ENCODE measurements around the gene PTPN3. TPM values are rescaled to one million over a fixed set of nuclear protein-coding genes. Genes with fewer than 3 reads are reported as not detected.

PTPN3 gene
- polyA plus RNA-seq, 1 of the 3 experiments (the other 2 are of a cell fraction): 7.5 TPM

GRCh38 chr9:109477258-109478050, 20.7 kb downstream of the PTPN3 start:
- H3K4me2 ChIP-seq: no peak overlapping the region
- peaks cover 5% of the 10 kb centered on the region for H3F3A ChIP-seq (replicated peaks; ENCODE audit: insufficient read depth)

DNA sequence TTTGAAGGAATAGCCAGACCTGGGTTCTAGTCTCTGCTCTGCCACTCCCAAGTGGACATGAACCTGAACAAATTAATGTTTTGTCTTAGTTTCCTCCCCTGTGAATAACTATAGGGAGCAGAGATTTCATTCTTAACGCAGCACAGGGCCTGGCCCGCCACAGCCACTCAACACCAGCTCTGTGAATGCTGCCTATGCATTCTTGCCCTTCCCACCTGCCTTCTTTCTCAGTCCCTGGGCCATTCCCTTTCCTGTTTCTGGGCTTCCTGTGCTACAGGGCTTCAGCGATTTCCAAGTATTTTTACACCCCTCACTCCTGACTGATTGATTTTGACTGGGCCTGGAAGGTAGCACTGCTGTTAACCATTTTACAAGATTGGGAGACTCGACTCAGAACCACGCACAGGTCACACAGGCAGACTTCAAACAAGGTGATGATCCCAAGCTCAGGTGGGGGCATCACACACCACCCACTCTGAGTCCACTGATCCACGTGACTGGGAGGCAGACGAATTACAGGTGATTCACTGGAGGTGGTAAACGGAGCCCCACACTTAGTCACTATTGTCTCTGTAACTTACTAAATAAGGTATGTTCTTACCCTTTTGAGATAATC, 21.4 kb downstream of the PTPN3 start:
- POLR2A ChIA-PET: no interaction called here
- H3K9ac ChIP-seq: no peak overlapping the region
- CTCF ChIA-PET: interaction anchor here (1.5 to 2.1 kb wide), 2 partner anchors 36 to 43 kb away, joined by 6 to 7 read pairs; no protein-coding TSS in a partner anchor
- H3K4me1 ChIP-seq (ENCODE audit: control insufficient read depth in 1 of 2, insufficient read depth in 2 of 2, low read depth in 1 of 2, low read length in 1 of 2): peaks cover 3 to 10% of the 10 kb centered on the region in 2 experiments; a peak in 1 of 4 replicates
- H3K36me3 ChIP-seq (replicated peaks in 1 of 2; ENCODE audit: control insufficient read depth in 1 of 2, insufficient read depth in 2 of 2, low read length in 1 of 2): no peaks in the 10 kb centered on the region
- no peak overlapping the region for H3K4me3 ChIP-seq (ENCODE audit: low read depth in 2 of 2, low read length in 1 of 2)
- H3K4me2 ChIP-seq: no peak overlapping the region
- TF ChIP-seq POLR2AphosphoS5 (IDR thresholded peaks at IDR 0.05; ENCODE audit: low read depth, low read length) (no peak), NRF1 (IDR thresholded peaks at IDR 0.05; ENCODE audit: low read depth, low read length) (no peak), TAF1 (IDR thresholded peaks at IDR 0.05; ENCODE audit: borderline replicate concordance, low read depth, low read length) (no peak), YY1 (IDR thresholded peaks at IDR 0.05; ENCODE audit: low read depth) (no peak), NFIC (IDR thresholded peaks at IDR 0.05; ENCODE audit: borderline replicate concordance) (no peak), FOSL2 (IDR thresholded peaks at IDR 0.05; ENCODE audit: borderline replicate concordance, low read depth) (no peak), RAD21 (IDR thresholded peaks at IDR 0.05; ENCODE audit: low read length) (no peak), PBX3 (IDR thresholded peaks at IDR 0.05) (no peak), FOXJ3 (CRISPR knock-in tag; IDR thresholded peaks at IDR 0.05) (no peak), SIN3A (IDR thresholded peaks at IDR 0.05; ENCODE audit: borderline replicate concordance, low read depth, low read length) (no peak), TEAD4 (IDR thresholded peaks at IDR 0.05; ENCODE audit: borderline replicate concordance, insufficient read depth) (no peak), JUND (IDR thresholded peaks at IDR 0.05) (no peak), EZH2phosphoT487 (IDR thresholded peaks at IDR 0.05; ENCODE audit: borderline replicate concordance, low read depth) (no peak), CHD2 (IDR thresholded peaks at IDR 0.05; ENCODE audit: low read length, partially characterized antibody) (no peak), GABPA (IDR thresholded peaks at IDR 0.05; ENCODE audit: low read depth) (no peak), GATA2 (CRISPR knock-in tag; IDR thresholded peaks at IDR 0.05) (no peak)
- no peaks in the 10 kb centered on the region for H3F3A ChIP-seq (replicated peaks; ENCODE audit: insufficient read depth)
- 76% methylated on average over 7 of the region's 8 CpGs for WGBS (ENCODE audit: low lambda C conversion rate)
- no peak overlapping the region for H2AFZ ChIP-seq (ENCODE audit: low read depth)
- DNase-seq: no peak
- H3K27ac ChIP-seq (ENCODE audit: low read depth in 2 of 2, low read length in 1 of 2): no peak overlapping the region
- no peaks in the 10 kb centered on the region for H3K9me2 ChIP-seq
- H3K9me3 ChIP-seq: no peaks in the 10 kb centered on the region
- H3K27me3 ChIP-seq (ENCODE audit: insufficient read depth): no peaks in the 10 kb centered on the region
- peaks cover 3% of the 10 kb centered on the region; the same call in 1 of the 2 replicates for H4K20me1 ChIP-seq (ENCODE audit: insufficient read depth)
- H3K79me2 ChIP-seq (ENCODE audit: insufficient read depth): peaks cover 13% of the 10 kb centered on the region; the same call in 1 of the 2 replicates

More at GRCh38 chr9:109477258-109478050, 20.7 kb downstream of the PTPN3 start:
- WGBS (ENCODE audit: low lambda C conversion rate): 67% methylated on average over 7 of the region's 11 CpGs
- no peak for DNase-seq
- peaks cover 5 to 10% of the 10 kb centered on the region in 2 experiments; a peak in 1 of 4 replicates for H3K4me1 ChIP-seq (ENCODE audit: control insufficient read depth in 1 of 2, insufficient read depth in 2 of 2, low read depth in 1 of 2, low read length in 1 of 2)
- POLR2A ChIA-PET: no interaction called here
- H3K9ac ChIP-seq: no peak overlapping the region
- H3K27ac ChIP-seq (ENCODE audit: low read depth in 2 of 2, low read length in 1 of 2): no peak overlapping the region
- peaks cover 7% of the 10 kb centered on the region; the same call in 1 of the 2 replicates for H4K20me1 ChIP-seq (ENCODE audit: insufficient read depth)
- H3K79me2 ChIP-seq (ENCODE audit: insufficient read depth): peaks cover 12% of the 10 kb centered on the region; the same call in 1 of the 2 replicates
- H2AFZ ChIP-seq (ENCODE audit: low read depth): no peak overlapping the region
- TF ChIP-seq EZH2phosphoT487 (IDR thresholded peaks at IDR 0.05; ENCODE audit: borderline replicate concordance, low read depth) (no peak), RAD21 (IDR thresholded peaks at IDR 0.05; ENCODE audit: low read length) (no peak), YY1 (IDR thresholded peaks at IDR 0.05; ENCODE audit: low read depth) (no peak)
- H3K9me2 ChIP-seq: no peaks in the 10 kb centered on the region
- no peaks in the 10 kb centered on the region for H3K27me3 ChIP-seq (ENCODE audit: insufficient read depth)
- no peak overlapping the region for H3K4me3 ChIP-seq (ENCODE audit: low read depth in 2 of 2, low read length in 1 of 2)
- no peaks in the 10 kb centered on the region for H3K9me3 ChIP-seq
- no peaks in the 10 kb centered on the region for H3K36me3 ChIP-seq (replicated peaks in 1 of 2; ENCODE audit: control insufficient read depth in 1 of 2, insufficient read depth in 2 of 2, low read length in 1 of 2)
- CTCF ChIA-PET: interaction anchor here (1.5 kb wide), 1 partner anchor 37 kb away, joined by 7 read pairs; no protein-coding TSS in a partner anchor
